Mucosa of stomach (tissue), 1 donor: ENCODE results near the gene KIAA1614.

Experiments used
- H3K27me3 ChIP-seq: one replicate; pipeline ENCODE4 v1.7.0; 2013; ENCODE audit warnings: mild to moderate bottlenecking, low read length; ENCODE audit not compliant: control insufficient read depth, insufficient read depth
- H3K36me3 ChIP-seq: one replicate; pipeline ENCODE4 v1.7.0; 2013; ENCODE audit warnings: low read length; ENCODE audit not compliant: control insufficient read depth, insufficient read depth
- H3K4me1 ChIP-seq: one replicate; pipeline ENCODE4 v1.7.0; 2013; ENCODE audit warnings: mild to moderate bottlenecking, low read length; ENCODE audit not compliant: control insufficient read depth, insufficient read depth
- H3K4me3 ChIP-seq: one replicate; pipeline ENCODE4 v1.7.0; 2013; ENCODE audit warnings: low read length
- H3K9ac ChIP-seq: one replicate; pipeline ENCODE4 v1.7.0; 2013; ENCODE audit warnings: mild to moderate bottlenecking, low read length, moderate library complexity
- H3K9me3 ChIP-seq: one replicate; pipeline ENCODE4 v1.7.0; 2013; ENCODE audit warnings: mild to moderate bottlenecking, low read length, moderate library complexity; ENCODE audit not compliant: control insufficient read depth
- donor health status: Pancreatic carcinoma.

The KIAA1614 gene

DNA sequence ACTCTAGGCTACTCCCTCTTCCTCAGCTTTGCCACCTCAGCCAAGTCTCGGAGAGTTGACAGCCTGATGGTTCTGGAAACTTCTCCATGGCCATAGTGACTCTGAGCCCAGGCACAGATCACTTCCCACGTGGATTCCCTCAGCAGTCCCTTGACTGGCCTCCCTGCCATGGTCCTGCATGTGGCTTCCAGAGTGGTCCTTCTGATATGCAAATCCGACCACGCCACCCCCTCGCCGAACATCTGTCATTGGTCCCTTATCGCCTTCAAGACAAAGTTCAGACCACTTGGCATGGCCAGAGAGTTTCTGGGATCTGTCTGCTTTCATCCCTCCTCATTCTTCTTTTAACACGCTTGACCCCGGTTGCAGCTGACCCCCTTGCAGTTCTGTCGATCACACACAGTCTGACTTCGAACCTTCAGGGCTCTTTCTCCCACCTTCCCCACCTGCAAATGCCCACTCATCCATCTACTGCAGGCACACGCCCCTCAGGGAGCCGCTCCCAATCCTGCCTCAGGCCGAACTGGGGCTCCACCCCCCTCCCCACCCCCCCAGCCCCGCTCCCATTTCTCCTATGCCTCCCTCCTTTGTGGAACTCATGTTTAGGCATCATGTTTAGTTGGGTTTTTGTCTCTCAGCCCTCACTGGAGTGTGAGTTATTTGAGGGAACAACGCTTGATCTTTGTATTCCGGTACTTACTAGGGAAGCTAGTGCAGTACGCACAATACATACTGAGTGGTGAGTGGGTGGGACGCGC, 29.0 kb downstream of the KIAA1614 start:
- Histone ChIP-seq H3K4me3 (no peak overlapping the region), H3K9ac (no peak overlapping the region), H3K4me1 (no peaks in the 10 kb centered on the region), H3K27me3 (no peaks in the 10 kb centered on the region), H3K9me3 (no peaks in the 10 kb centered on the region), H3K36me3 (no peaks in the 10 kb centered on the region)

DNA sequence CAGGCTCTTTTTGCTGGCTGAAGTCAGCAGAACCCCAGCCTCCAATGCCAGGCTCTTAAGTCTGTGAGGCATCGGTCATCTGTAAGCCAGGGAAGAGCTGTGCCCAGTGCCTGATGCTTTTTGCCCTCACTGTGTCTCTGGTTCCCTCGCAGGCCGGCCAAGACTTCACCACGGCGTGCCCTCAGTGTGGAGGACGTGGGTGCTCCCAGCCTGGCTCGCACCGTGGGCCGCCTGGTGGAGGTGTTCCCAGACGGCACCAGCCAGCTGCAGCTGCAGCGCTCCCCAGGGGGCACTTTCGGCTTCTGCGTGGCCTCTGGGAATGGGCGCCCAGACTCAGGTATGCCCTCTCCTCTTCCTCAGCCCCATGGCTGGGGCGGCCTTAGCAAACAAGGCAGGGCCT, 32.5 kb downstream of the KIAA1614 start:
- Histone ChIP-seq H3K27me3 (no peaks in the 10 kb centered on the region), H3K36me3 (no peaks in the 10 kb centered on the region)

DNA sequence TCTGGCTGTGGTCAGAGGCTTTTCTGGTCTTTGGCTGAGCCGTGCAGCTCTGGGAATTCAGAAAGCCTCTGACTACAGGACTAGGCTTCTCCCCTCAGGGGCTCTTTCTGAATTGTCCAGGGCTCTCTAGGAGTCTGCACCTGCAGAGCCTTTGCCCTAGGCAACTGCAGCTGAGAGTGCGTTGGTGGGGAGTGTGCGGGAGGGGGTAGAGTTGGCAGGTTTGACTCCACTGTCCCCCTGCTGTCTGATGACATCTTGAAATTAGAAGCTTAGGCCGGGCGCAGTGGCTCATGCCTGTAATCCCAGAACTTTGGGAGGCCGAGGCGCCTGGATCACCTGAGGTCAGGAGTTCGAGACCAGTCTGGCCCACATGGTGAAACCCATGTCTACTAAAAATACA, 32.9 kb downstream of the KIAA1614 start:
- no peak overlapping the region for H3K4me3 ChIP-seq
- no peaks in the 10 kb centered on the region for H3K36me3 ChIP-seq
- H3K9ac ChIP-seq: no peak overlapping the region
- H3K27me3 ChIP-seq: no peaks in the 10 kb centered on the region
- no peaks in the 10 kb centered on the region for H3K4me1 ChIP-seq
- no peaks in the 10 kb centered on the region for H3K9me3 ChIP-seq

More for the DNA sequence above, 32.5 kb downstream of the KIAA1614 start:
- Histone ChIP-seq H3K9ac (no peak overlapping the region), H3K4me3 (no peak overlapping the region), H3K9me3 (no peaks in the 10 kb centered on the region), H3K4me1 (no peaks in the 10 kb centered on the region)

DNA sequence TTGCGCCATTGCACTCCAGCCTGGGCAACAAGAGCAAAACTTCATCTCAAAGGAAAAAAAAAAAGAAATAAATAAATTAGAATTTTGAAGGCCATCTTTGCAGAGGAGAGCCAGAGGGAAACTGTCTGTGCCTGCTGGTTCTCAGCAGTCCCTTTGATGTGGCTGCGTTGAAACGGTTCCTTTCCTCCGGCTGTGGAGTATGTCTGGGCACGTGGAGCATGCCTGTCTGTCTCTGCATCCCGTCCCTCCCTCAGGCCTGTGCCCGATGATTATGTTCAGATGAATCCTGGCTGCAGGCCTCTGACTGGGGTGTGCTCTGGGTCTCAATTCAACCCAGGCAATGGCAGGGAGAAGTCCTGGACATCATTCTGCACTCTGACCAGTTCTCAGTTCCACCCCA, 33.4 kb downstream of the KIAA1614 start:
- no peak overlapping the region for H3K4me3 ChIP-seq
- no peaks in the 10 kb centered on the region for H3K36me3 ChIP-seq
- no peaks in the 10 kb centered on the region for H3K9me3 ChIP-seq
- no peaks in the 10 kb centered on the region for H3K4me1 ChIP-seq
- no peaks in the 10 kb centered on the region for H3K27me3 ChIP-seq
- H3K9ac ChIP-seq: no peak overlapping the region

DNA sequence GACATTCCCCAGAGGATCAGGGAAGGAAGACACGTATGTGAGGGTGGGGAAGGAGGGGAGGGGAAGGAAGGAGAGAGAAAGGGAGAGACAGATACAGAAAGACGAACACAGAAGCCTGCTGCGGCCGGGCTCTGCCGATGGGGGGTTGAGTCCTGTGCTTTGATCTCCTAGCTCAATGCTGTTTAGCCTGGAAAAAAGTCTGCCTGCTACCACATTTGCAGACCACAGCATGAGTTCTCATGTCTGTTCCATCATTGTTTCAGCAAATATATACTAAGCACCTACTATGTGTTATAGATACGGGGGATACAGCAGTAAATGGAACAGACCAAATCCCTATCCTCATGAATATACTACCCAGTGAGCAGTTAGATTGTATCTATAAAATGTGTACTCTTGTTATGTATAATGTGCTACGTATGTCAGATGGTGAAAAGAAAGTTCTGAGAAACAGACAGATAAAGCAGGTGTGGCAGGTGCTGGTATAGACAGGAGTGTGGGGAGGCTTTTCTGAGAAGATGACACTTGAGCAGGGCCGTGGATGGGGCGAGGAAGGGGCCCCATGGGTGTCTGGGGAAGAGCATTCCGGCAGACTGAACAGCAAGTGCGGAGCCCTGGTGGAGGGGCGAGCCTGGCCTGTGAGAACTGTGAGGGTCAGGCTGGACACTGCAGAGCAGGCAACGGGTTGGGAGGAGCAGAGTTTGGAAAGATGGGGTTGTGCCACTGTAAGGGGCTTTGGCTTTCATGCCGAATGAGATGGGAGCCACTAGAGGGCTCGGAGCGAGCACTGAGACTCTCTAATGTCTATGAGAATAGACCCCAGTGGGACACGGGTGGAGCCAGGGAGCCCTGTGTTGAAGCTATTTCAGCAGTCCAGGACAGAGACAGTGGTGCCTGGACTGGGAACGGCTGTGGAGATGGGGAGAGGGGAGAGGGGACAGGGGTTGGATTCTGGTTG, 34.1 kb downstream of the KIAA1614 start:
- Histone ChIP-seq H3K27me3 (no peaks in the 10 kb centered on the region), H3K9me3 (no peaks in the 10 kb centered on the region), H3K4me1 (no peaks in the 10 kb centered on the region), H3K4me3 (no peak overlapping the region), H3K36me3 (no peaks in the 10 kb centered on the region), H3K9ac (no peak overlapping the region)

DNA sequence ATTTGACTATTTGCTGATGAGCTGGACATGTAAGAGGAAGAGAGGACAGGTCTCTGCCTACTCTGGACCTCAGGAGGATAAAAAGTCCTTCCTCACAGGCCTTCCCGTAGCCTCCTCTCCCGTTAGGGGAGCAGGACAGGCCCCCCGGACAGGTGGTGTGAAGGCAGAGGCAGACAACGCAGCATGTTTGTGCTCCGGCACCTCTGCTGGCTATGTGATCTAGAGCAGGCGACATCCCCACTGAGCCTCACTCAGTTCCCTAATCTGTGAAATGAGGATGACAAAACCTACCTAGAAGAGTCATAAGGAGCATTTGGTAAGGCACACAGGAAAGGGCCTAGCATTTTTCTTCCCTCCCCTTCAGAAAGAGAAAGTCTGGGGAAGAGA, 34.8 kb downstream of the KIAA1614 start:
- Histone ChIP-seq H3K36me3 (no peaks in the 10 kb centered on the region), H3K4me1 (no peaks in the 10 kb centered on the region), H3K9me3 (no peaks in the 10 kb centered on the region), H3K4me3 (no peak overlapping the region), H3K9ac (no peak overlapping the region), H3K27me3 (no peaks in the 10 kb centered on the region)

DNA sequence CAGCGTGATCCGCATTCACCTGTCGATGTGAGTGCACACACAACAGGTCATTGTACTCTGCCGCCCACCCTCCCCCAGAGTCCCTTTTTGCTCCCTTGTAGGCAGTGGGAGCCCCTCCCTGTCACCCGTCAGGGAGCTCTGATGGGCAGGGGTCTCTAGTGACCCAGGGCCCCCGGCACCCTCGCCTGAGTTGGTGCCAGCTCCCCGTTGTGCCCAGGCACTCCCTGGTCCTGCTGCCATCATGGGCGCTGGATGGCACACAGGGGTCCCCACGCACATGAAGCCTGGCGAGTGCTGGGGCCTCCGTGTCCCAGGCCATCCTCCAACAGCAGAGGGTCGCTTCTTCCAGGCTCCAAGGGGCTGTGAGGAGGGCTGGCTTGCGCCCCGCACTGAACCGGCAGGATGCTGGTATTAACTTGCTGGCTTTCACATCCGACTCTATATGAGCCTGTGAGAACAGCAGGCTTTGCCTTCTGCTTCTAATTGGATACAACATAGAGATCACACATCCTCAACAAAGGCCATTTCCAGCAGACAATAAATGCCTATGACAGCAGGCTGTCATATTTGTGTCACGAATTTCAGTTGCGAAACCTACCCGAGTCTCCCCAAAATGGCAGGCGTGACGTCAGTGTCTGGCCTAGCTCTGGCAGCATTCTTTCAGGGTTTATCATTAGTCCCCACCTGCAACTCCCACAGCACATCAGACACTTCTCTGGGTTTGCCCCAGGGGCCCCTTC, 35.4 kb downstream of the KIAA1614 start:
- H3K9me3 ChIP-seq: no peaks in the 10 kb centered on the region
- H3K27me3 ChIP-seq: no peaks in the 10 kb centered on the region
- no peak overlapping the region for H3K9ac ChIP-seq
- no peak overlapping the region for H3K4me3 ChIP-seq
- H3K4me1 ChIP-seq: peaks cover under 1% of the 10 kb centered on the region
- H3K36me3 ChIP-seq: no peaks in the 10 kb centered on the region

DNA sequence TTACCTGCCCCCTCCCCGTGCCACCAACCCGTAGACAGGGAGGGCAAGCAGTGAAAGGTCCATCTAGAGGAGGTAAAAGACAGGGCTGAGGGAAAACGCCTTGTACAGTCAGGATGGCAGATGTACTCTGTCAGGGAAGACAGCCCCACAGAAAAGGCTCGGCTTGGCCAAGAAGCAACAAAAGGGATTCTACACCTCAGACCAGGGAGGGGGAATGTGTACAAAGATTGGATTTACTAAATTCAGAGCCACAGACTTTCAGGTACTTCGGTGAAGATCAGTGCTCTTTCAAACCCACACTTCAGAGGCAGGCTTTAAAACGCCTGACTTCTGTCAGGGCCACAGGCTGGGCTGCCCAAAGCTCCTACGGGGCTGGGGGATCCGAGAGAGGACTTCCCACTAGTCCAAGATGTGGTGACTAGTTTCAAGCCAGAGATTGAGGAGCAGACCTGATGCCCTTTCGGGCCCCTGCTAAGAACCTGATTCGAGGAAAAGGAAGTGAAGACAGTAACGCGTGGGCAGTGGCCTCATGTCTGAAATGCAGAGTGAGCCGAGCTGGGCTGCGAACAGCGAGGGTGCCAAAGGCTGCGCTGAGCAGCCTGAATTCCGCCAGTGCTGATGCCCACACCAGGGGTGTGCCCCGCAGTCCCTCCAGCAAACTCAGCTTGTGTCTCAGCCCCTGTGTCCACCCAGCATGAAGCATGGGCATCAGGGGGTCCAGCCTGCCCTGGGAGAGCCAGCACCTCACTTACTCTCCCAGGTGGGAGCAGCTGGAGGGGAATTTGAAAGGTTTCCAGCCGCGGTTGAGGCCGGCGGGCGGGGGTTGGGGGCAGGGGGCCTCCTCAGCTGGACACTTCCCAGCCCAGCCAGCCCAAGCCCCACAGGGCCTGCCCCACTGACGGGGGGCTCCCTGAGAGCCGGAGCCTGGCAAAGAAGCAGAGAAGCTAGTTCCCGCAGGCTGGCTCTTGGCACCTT, 36.2 kb downstream of the KIAA1614 start:
- no peaks in the 10 kb centered on the region for H3K27me3 ChIP-seq
- H3K4me3 ChIP-seq: no peak overlapping the region
- H3K9ac ChIP-seq: no peak overlapping the region
- H3K9me3 ChIP-seq: no peaks in the 10 kb centered on the region
- H3K4me1 ChIP-seq: peaks cover 7% of the 10 kb centered on the region
- H3K36me3 ChIP-seq: no peaks in the 10 kb centered on the region

DNA sequence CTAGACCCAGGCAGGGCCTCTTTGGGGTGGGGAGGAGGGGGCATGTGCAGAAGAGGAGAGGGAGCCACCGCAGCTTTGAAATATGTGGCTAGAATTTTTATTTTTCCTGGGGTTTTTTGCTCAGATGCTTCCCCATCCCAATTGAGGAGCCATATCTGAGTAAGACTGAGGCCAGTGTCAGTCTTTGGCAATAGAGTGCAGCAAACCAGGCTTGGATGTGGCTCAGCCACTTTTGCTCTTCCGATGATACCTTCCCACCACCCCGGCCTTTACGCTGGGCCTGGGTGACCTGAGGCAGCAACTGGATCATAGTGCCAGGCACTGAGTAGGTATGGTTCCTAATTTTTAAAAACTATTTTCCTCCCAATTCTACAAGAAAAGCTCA, 36.9 kb downstream of the KIAA1614 start:
- Histone ChIP-seq H3K4me3 (no peak overlapping the region), H3K9me3 (no peaks in the 10 kb centered on the region), H3K27me3 (no peaks in the 10 kb centered on the region), H3K9ac (no peak overlapping the region), H3K36me3 (no peaks in the 10 kb centered on the region), H3K4me1 (peaks cover 7% of the 10 kb centered on the region)

DNA sequence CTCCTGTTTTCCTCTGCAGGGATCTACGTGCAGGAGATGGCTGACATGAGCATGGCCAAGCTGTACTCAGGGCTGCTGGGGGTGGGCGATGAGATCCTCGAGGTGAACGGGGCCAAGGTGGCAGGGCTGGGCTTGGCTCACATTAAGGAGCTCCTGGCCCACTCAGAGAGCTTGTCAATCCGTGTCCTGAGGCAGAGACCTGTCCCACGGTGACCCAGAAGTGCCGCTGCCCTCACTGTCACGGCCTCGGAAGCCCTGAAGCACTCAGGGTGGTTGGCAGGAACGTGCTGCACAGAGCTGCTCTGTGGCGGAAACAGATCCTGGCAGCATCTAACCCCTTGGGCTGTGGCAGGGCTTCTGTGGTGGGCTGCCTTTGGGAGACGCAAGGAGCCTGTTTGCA, 37.6 kb downstream of the KIAA1614 start:
- Histone ChIP-seq H3K4me1 (peaks cover 7% of the 10 kb centered on the region), H3K4me3 (no peak overlapping the region), H3K9me3 (no peaks in the 10 kb centered on the region), H3K9ac (no peak overlapping the region), H3K27me3 (no peaks in the 10 kb centered on the region), H3K36me3 (no peaks in the 10 kb centered on the region)

DNA sequence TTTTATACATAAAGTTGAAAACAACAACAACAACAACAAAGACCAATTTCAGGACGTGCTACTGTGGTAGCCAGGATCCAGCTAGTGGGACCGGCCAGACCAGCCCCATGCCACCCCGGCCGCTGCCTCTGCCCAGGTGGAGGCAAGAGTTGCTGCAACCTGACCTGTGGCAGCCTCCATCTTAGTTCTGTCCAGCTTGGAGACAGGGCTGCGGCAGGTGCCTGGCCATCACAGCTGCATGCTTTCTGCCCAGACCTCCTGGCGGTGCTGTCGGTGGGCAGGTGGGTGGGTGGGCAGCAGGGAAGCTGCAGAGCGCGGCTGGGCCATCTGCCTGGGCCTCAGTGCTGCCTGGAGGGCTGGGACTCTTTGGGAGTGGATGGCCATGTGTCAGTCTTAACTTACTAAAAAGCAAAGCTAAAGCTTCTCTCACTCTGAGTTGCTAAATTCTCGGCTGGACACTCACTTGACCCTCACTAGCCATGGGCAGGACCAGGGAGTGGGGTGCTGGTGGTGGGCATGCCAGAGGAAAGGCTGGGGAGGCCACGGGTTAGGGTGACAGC, 38.6 kb downstream of the KIAA1614 start:
- Histone ChIP-seq H3K4me3 (no peak overlapping the region), H3K9me3 (no peaks in the 10 kb centered on the region), H3K36me3 (no peaks in the 10 kb centered on the region), H3K4me1 (peaks cover 7% of the 10 kb centered on the region), H3K27me3 (no peaks in the 10 kb centered on the region), H3K9ac (no peak overlapping the region)
